ENCODE data around the gene TADA2B. TPM values are rescaled to one million over a fixed set of nuclear protein-coding genes. Genes with fewer than 3 reads are reported as not detected.

Gene TADA2B
- total RNA-seq, 1 experiment from 2014 or later: 15.2 TPM

DNA sequence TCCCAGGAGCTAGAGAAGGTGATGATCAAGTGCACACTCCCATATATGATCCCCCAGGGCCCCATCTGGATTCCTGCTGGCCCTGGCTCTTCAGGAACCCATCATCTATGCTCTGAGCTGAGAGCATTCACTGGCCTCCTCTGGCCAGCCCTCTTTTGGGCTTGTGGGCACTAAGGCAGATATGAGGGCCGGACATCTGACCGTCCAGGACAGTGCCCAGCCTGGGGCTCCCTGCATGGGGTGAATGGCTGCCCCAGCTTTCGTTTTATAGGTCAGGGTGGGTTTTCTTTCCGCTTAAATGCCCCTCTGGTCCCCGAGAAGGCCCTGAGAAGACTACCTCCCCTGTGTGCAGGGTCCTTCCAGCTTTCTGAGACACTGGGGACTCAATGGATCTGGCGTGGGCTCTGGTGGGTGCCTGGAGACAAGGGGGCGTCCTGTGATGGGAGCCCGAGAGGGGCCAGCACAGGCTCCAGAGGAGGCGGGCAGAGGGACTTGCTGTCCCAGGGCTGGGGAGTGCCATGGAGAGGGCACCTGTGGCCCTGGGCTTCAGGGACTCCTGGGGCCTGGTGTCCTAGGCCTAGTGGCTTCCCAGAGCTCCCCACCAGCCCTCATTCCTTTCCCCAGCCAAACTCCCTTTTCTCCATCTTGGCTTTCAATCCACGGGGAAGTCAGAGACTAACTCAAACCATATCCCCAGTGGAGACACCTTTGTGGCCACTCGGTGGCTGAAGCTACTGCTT is 64.2 kb downstream of the TADA2B start:
- CTCF ChIA-PET: interaction anchor here (0.6 kb wide), 1 partner anchor 423 kb away, joined by 3 read pairs; no protein-coding TSS in a partner anchor
- H3K27me3 ChIP-seq (replicated peaks; ENCODE audit: insufficient read depth, low read depth, low read length, poor library complexity): no peaks in the 10 kb centered on the region
- no peak overlapping the region for H3K27ac ChIP-seq (ENCODE audit: low read depth, low read length, poor library complexity, severe bottlenecking)

More for the DNA sequence above, 64.2 kb downstream of the TADA2B start:
- POLR2A ChIA-PET (ENCODE audit: low non-redundant PET): no interaction called here
- no TSS peak for BruUV-seq (replicated peaks)
- Histone ChIP-seq H3K4me3 (ENCODE audit: low read depth, low read length, poor library complexity, severe bottlenecking) (no peak overlapping the region), H3K9me3 (ENCODE audit: low read depth, low read length, poor library complexity, severe bottlenecking) (no peaks in the 10 kb centered on the region), H3K36me3 (ENCODE audit: insufficient read depth, low read length, poor library complexity, severe bottlenecking) (no peaks in the 10 kb centered on the region), H3K4me1 (ENCODE audit: insufficient read depth, low read length, poor library complexity, severe bottlenecking) (peaks cover 9% of the 10 kb centered on the region)
- DNase-seq (ENCODE audit: low spot score): no peak
- intact Hi-C loops (cut with micrococcal nuclease; ENCODE audit: unreplicated experiment): no loop called here
- TF ChIP-seq EZH2 (IDR thresholded peaks at IDR 0.05; ENCODE audit: borderline replicate concordance, low read depth, low read length, poor library complexity, severe bottlenecking): no peak

Other genes starting within 250 kb of the TADA2B start
- gene TBC1D14, start 133.5 kb upstream of the TADA2B start, total RNA-seq (2021): 44.3 and 46.0 TPM in 2 replicates
- gene GRPEL1, start 24.7 kb downstream of the TADA2B start, total RNA-seq (2021): 70.1 and 78.2 TPM in 2 replicates
- 0.04 and 0.06 TPM in 2 replicates for gene SORCS2, start 149.2 kb downstream of the TADA2B start, total RNA-seq (2021)